H9 (cell line): Measurements from ENCODE around the gene EFNA5. TPM values are rescaled to one million over a fixed set of nuclear protein-coding genes. Genes with fewer than 3 reads are reported as not detected.

Source experiments
- DNase-seq: peaks from one replicate; pipeline ENCODE4 v3.0.0-alpha.2; 2017
- H2AFZ ChIP-seq: one replicate; pipeline ENCODE4 v1.6.1; 2013; ENCODE audit warnings: mild to moderate bottlenecking, low read length, control low read depth, moderate library complexity
- H2AK5ac ChIP-seq: 2 replicates; pipeline ENCODE4 v1.6.1; 2013; ENCODE audit warnings: low read length, control low read depth, mixed read lengths; ENCODE audit not compliant: insufficient read length
- H2BK120ac ChIP-seq: one replicate; pipeline ENCODE4 v1.6.1; 2013; ENCODE audit warnings: low read depth, mild to moderate bottlenecking, low read length, control low read depth, inconsistent platforms; ENCODE audit not compliant: poor library complexity, severe bottlenecking
- H2BK12ac ChIP-seq: 2 replicates; pipeline ENCODE4 v1.6.1; 2013; ENCODE audit warnings: low read length, control low read depth, mixed read lengths, low read depth; ENCODE audit not compliant: insufficient read length
- H2BK15ac ChIP-seq: 2 replicates; pipeline ENCODE4 v1.6.1; 2013; ENCODE audit warnings: low read depth, low read length, control low read depth
- H2BK20ac ChIP-seq: one replicate; pipeline ENCODE4 v1.6.1; 2013; ENCODE audit warnings: low read depth, mild to moderate bottlenecking, low read length, control low read depth, inconsistent platforms; ENCODE audit not compliant: poor library complexity, severe bottlenecking
- H2BK5ac ChIP-seq: 2 replicates; pipeline ENCODE4 v1.6.1; 2013; ENCODE audit warnings: low read length, control low read depth, mixed read lengths; ENCODE audit not compliant: insufficient read length
- H3K14ac ChIP-seq: 2 replicates; pipeline ENCODE4 v1.6.1; 2013; ENCODE audit warnings: low read length, control low read depth; ENCODE audit not compliant: insufficient read depth
- H3K18ac ChIP-seq: 2 replicates; pipeline ENCODE4 v1.6.1; 2013; ENCODE audit warnings: low read depth, mild to moderate bottlenecking, mixed read lengths, low read length, control low read depth; ENCODE audit not compliant: insufficient read length
- H3K23ac ChIP-seq: 2 replicates; pipeline ENCODE4 v1.6.1; 2013; ENCODE audit warnings: low read length, control low read depth, mixed read lengths, low read depth; ENCODE audit not compliant: insufficient read length
- H3K23me2 ChIP-seq: 2 replicates; pipeline ENCODE4 v1.6.1; 2013; ENCODE audit warnings: low read depth, mild to moderate bottlenecking, mixed read lengths, low read length, control low read depth; ENCODE audit not compliant: insufficient read length, poor library complexity, severe bottlenecking
- H3K27ac ChIP-seq: 2 replicates; pipeline ENCODE4 v1.5.1; 2013; ENCODE audit warnings: low read length, control low read depth, mixed read lengths, low read depth; ENCODE audit not compliant: insufficient read length
- H3K27me3 ChIP-seq: 2 replicates; pipeline ENCODE4 v1.6.1; 2013; ENCODE audit warnings: low read length, control low read depth, inconsistent platforms; ENCODE audit not compliant: insufficient read depth
- H3K4ac ChIP-seq: 2 replicates; pipeline ENCODE4 v1.6.1; 2013; ENCODE audit warnings: low read depth, mild to moderate bottlenecking, control low read depth, inconsistent platforms, low read length, moderate library complexity
- H3K4me1 ChIP-seq: 2 replicates; pipeline ENCODE4 v1.6.1; 2013; ENCODE audit warnings: low read length, control low read depth, inconsistent platforms; ENCODE audit not compliant: insufficient read depth
- H3K4me2 ChIP-seq: 2 replicates; pipeline ENCODE4 v1.6.1; 2013; ENCODE audit warnings: low read length, control low read depth, mixed read lengths; ENCODE audit not compliant: insufficient read length, insufficient read depth
- H3K56ac ChIP-seq: 2 replicates; pipeline ENCODE4 v1.6.1; 2013; ENCODE audit warnings: low read depth, mild to moderate bottlenecking, mixed read lengths, low read length, control low read depth; ENCODE audit not compliant: insufficient read length
- H3K79me1 ChIP-seq: 2 replicates; pipeline ENCODE4 v1.6.1; 2013; ENCODE audit warnings: low read depth, mild to moderate bottlenecking, moderate library complexity, low read length, control low read depth, inconsistent platforms; ENCODE audit not compliant: insufficient read depth, poor library complexity, severe bottlenecking
- H3K79me2 ChIP-seq: 2 replicates; pipeline ENCODE4 v1.6.1; 2013; ENCODE audit warnings: low read length, control low read depth, inconsistent platforms; ENCODE audit not compliant: insufficient read depth
- H3K9ac ChIP-seq: 2 replicates; pipeline ENCODE4 v1.6.1; 2013; ENCODE audit warnings: low read length, control low read depth, mixed read lengths; ENCODE audit not compliant: insufficient read length; ENCODE audit errors: extremely low read depth
- H3K9me3 ChIP-seq: one replicate; pipeline ENCODE4 v1.6.1; 2013; ENCODE audit warnings: low read depth, low read length, inconsistent platforms; ENCODE audit not compliant: control insufficient read depth
- H3T11ph ChIP-seq: one replicate; pipeline ENCODE4 v1.6.1; 2013; ENCODE audit warnings: mild to moderate bottlenecking, low read length, control low read depth, inconsistent platforms
- H4K20me1 ChIP-seq: one replicate; pipeline ENCODE4 v1.6.1; 2013; ENCODE audit not compliant: control insufficient read depth, insufficient read length, insufficient read depth
- H4K5ac ChIP-seq: 2 replicates; pipeline ENCODE4 v1.6.1; 2013; ENCODE audit warnings: low read depth, mild to moderate bottlenecking, mixed read lengths, low read length, control low read depth; ENCODE audit not compliant: insufficient read length
- H4K8ac ChIP-seq: replicated peaks from 2 replicates; pipeline ENCODE4 v1.6.1; 2013; ENCODE audit warnings: low read length, control low read depth, mixed read lengths, low read depth; ENCODE audit not compliant: insufficient read length
- H4K91ac ChIP-seq: 2 replicates; pipeline ENCODE4 v1.6.1; 2013; ENCODE audit warnings: low read depth, mild to moderate bottlenecking, moderate library complexity, mixed read lengths, low read length, control low read depth; ENCODE audit not compliant: insufficient read length
- H3K27ac Mint-ChIP-seq, 3 experiments: 2 replicates in 2 of 3; 3 replicates in 1 of 3; pipeline ENCODE4 v1.8.0; 2020 to 2021; ENCODE audit warnings: mixed read lengths in 3 of 3, mild to moderate bottlenecking in 1 of 3, moderate library complexity in 1 of 3
- H3K27me3 Mint-ChIP-seq: 2 replicates; pipeline ENCODE4 v1.8.0; 2021; ENCODE audit warnings: low read depth, mild to moderate bottlenecking, moderate library complexity, mixed read lengths
- H3K36me3 Mint-ChIP-seq, 3 experiments: 2 replicates in 2 of 3; 3 replicates in 1 of 3; pipeline ENCODE4 v1.8.0; 2020 to 2021; ENCODE audit warnings: low read depth in 3 of 3, mixed read lengths in 3 of 3; ENCODE audit not compliant: insufficient read depth in 1 of 3
- H3K4me1 Mint-ChIP-seq, 2 experiments: 2 replicates each; pipeline ENCODE4 v1.8.0; 2020; ENCODE audit warnings: mixed read lengths in 2 of 2
- H3K4me3 Mint-ChIP-seq, 2 experiments: 2 replicates in 1 of 2; 3 replicates in 1 of 2; pipeline ENCODE4 v1.8.0; 2020 to 2021; ENCODE audit warnings: mild to moderate bottlenecking in 2 of 2, mixed read lengths in 2 of 2, moderate library complexity in 1 of 2
- H3K9me3 Mint-ChIP-seq, 2 experiments: 2 replicates in 1 of 2; 3 replicates in 1 of 2; pipeline ENCODE4 v1.8.0; 2020; ENCODE audit warnings: mild to moderate bottlenecking in 2 of 2, mixed read lengths in 2 of 2, moderate library complexity in 1 of 2
- WGBS: extraction: QIAGEN DNeasy Blood & Tissue Kit; methylation state at CpG from one replicate; pipeline ENCODE4 v1.1.7; 2013; ENCODE audit warnings: missing lambda C conversion rate, low lambda C conversion rate, mixed read lengths; ENCODE audit not compliant: insufficient read length; ENCODE audit errors: extremely low coverage; 5-methylcytosine and 5-hydroxymethylcytosine counted together
- total RNA-seq: library from RNA; stranded (reverse); gene quantifications from 2 replicates; pipeline ENCODE4 v1.2.1, GENCODE V29; 2021
- TF ChIP-seq, protein P1 (sequence below): fragments of 200-600 bp; sonication (generic); conservative IDR thresholded peaks from 3 replicates; pipeline ENCODE4 v1.8.0; 2021; ENCODE audit warnings: antibody characterized with exemption, mild to moderate bottlenecking

The EFNA5 gene
- total RNA-seq, 1 experiment from 2014 or later: 20.4 TPM

DNA sequence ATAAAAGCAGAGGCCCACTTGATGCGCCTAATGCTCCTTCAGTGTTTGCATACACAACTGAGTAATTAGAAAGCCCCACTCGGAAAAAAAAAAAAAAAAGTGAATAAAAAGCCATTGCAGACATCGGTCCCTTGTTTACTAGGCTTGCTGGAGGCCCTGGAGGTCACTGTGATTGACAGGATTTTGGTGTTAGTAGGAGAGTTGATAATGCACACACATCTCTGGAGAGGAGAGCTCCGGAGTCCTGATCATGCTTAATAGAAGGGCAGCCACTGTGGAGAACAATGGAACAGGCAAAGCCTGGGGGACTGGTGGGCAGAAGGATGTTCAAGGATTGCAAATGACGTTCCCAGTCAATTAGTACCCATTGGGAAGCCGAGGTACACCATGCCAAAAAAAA is 152.5 kb downstream of the EFNA5 start:
- Histone ChIP-seq H4K91ac (no peak overlapping the region), H3K23me2 (no peaks in the 10 kb centered on the region), H2AK5ac (no peak overlapping the region), H3K79me2 (no peaks in the 10 kb centered on the region), H3K27ac (no peak overlapping the region), H2BK5ac (no peak overlapping the region), H2AFZ (no peak overlapping the region), H3K4me1 (peaks cover 17% of the 10 kb centered on the region; the same call in 1 of the 2 replicates), H3K9ac (no peak overlapping the region), H2BK120ac (no peak overlapping the region), H3K56ac (no peak overlapping the region), H2BK15ac (no peak overlapping the region), H2BK12ac (no peak overlapping the region), H3K14ac (no peak overlapping the region), H3K9me3 (no peaks in the 10 kb centered on the region), H4K20me1 (no peaks in the 10 kb centered on the region), H3K4ac (no peak overlapping the region), H3K27me3 (no peaks in the 10 kb centered on the region; the same call in 1 of the 2 replicates), H3K79me1 (no peaks in the 10 kb centered on the region), H4K5ac (no peak overlapping the region), H2BK20ac (no peak overlapping the region), H3T11ph (no peak overlapping the region), H3K23ac (no peak overlapping the region), H3K18ac (no peak overlapping the region), H4K8ac (no peak overlapping the region), H3K4me2 (no peak overlapping the region)
- H3K4me3 Mint-ChIP-seq: no peak overlapping the region; a peak in 1 of 5 replicates
- H3K27ac Mint-ChIP-seq: peak overlapping the region; percentile 27 to 69 (median 63); a peak in 4 of 7 replicates
- H3K4me1 Mint-ChIP-seq: peaks cover 68 to 73% of the 10 kb centered on the region in 2 experiments
- no peaks in the 10 kb centered on the region for H3K27me3 Mint-ChIP-seq
- TF ChIP-seq, protein P1, sequence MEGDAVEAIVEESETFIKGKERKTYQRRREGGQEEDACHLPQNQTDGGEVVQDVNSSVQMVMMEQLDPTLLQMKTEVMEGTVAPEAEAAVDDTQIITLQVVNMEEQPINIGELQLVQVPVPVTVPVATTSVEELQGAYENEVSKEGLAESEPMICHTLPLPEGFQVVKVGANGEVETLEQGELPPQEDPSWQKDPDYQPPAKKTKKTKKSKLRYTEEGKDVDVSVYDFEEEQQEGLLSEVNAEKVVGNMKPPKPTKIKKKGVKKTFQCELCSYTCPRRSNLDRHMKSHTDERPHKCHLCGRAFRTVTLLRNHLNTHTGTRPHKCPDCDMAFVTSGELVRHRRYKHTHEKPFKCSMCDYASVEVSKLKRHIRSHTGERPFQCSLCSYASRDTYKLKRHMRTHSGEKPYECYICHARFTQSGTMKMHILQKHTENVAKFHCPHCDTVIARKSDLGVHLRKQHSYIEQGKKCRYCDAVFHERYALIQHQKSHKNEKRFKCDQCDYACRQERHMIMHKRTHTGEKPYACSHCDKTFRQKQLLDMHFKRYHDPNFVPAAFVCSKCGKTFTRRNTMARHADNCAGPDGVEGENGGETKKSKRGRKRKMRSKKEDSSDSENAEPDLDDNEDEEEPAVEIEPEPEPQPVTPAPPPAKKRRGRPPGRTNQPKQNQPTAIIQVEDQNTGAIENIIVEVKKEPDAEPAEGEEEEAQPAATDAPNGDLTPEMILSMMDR: no peak
- H3K36me3 Mint-ChIP-seq: peaks cover 0 to 4% (median 2%) of the 10 kb centered on the region in 3 experiments; a peak in 1 of 7 replicates
- no CpG with 5 or more reads among the region's 6 CpGs for WGBS
- no peaks in the 10 kb centered on the region for H3K9me3 Mint-ChIP-seq
- no peak for DNase-seq
